ENCODE data around the gene KRT16.
"Not testable (repeated sequence)": the region's sequence is repeated elsewhere in the genome, so short reads cannot be mapped to it uniquely, and the experiment has no call there.

GRCh38 chr17:41621435-41621817 is 8.9 kb upstream of the KRT16 start:
- TF ChIP-seq CTCF (IDR thresholded peaks at IDR 0.05; ENCODE audit: extremely low read depth in 1 of 2, insufficient read depth in 1 of 2, low read depth in 1 of 2, low read length in 2 of 2); POLR2AphosphoS5 (IDR thresholded peaks at IDR 0.05; ENCODE audit: insufficient read depth, low read depth, low read length); EZH2 (IDR thresholded peaks at IDR 0.05; ENCODE audit: borderline replicate concordance, low read depth, low read length, severe bottlenecking); MAX (IDR thresholded peaks at IDR 0.05; ENCODE audit: insufficient read depth, insufficient read length): not testable (repeated sequence)
